Activated CD8-positive, alpha-beta memory T cell treated with anti-CD3 and anti-CD28 coated beads, Interleukin-2, amount 50 U/mL, for 4 hours (primary cell): ENCODE results near the gene SUSD2.
"Not testable (repeated sequence)": the region's sequence is repeated elsewhere in the genome, so short reads cannot be mapped to it uniquely, and the experiment has no call there.

Source experiments
- DNase-seq: peaks from one replicate; pipeline ENCODE4 v3.0.0-alpha.2; 2020

Gene SUSD2

GRCh38 chr22:24181088-24181995 is at the start of gene SUSD2:
TSS of gene SUSD2 (plus strand) at chr22:24181487. CDS start at chr22:24181520, 33 bp downstream.
- no peak for DNase-seq

GRCh38 chr22:24133187-24133965 is 47.9 kb upstream of the SUSD2 start:
- DNase-seq: peak; percentile 58

GRCh38 chr22:24134090-24134846 is 47.0 kb upstream of the SUSD2 start:
- peak; percentile 89 for DNase-seq

- not testable (repeated sequence) for DNase-seq
Observed at GRCh38 chr22:24136533-24136932, 44.8 kb upstream of the SUSD2 start.

- no peak for DNase-seq
Observed at GRCh38 chr22:24137595-24137994, 43.7 kb upstream of the SUSD2 start.

GRCh38 chr22:24138649-24139420 is 42.5 kb upstream of the SUSD2 start:
- no peak for DNase-seq

GRCh38 chr22:24140357-24140756 is 40.9 kb upstream of the SUSD2 start:
- no peak for DNase-seq

- DNase-seq: peak; percentile 35
Observed at GRCh38 chr22:24141586-24141985, 39.7 kb upstream of the SUSD2 start.

- DNase-seq: no peak
Observed at GRCh38 chr22:24142241-24142640, 39.0 kb upstream of the SUSD2 start.

GRCh38 chr22:24142831-24143230 is 38.5 kb upstream of the SUSD2 start:
- DNase-seq: no peak

- DNase-seq: no peak
Observed at GRCh38 chr22:24144056-24144777, 37.1 kb upstream of the SUSD2 start.

- no peak for DNase-seq
Observed at GRCh38 chr22:24144778-24145085, 36.6 kb upstream of the SUSD2 start.

- no peak for DNase-seq
Observed at GRCh38 chr22:24145446-24146193, 35.7 kb upstream of the SUSD2 start.

- no peak for DNase-seq
Observed at GRCh38 chr22:24146194-24146616, 35.1 kb upstream of the SUSD2 start.

- DNase-seq: no peak
Observed at GRCh38 chr22:24146791-24147353, 34.4 kb upstream of the SUSD2 start.

GRCh38 chr22:24147666-24148065 is 33.6 kb upstream of the SUSD2 start:
- DNase-seq: no peak

GRCh38 chr22:24148266-24149197 is 32.8 kb upstream of the SUSD2 start:
- DNase-seq: no peak

GRCh38 chr22:24149198-24149590 is 32.1 kb upstream of the SUSD2 start:
- DNase-seq: no peak

- DNase-seq: no peak
Observed at GRCh38 chr22:24153353-24153752, 27.9 kb upstream of the SUSD2 start.

- DNase-seq: no peak
Observed at GRCh38 chr22:24153959-24154358, 27.3 kb upstream of the SUSD2 start.
